ENCODE data around the gene GTF2E1.
"Not testable (repeated sequence)": the region's sequence is repeated elsewhere in the genome, so short reads cannot be mapped to it uniquely, and the experiment has no call there.

Gene GTF2E1

DNA sequence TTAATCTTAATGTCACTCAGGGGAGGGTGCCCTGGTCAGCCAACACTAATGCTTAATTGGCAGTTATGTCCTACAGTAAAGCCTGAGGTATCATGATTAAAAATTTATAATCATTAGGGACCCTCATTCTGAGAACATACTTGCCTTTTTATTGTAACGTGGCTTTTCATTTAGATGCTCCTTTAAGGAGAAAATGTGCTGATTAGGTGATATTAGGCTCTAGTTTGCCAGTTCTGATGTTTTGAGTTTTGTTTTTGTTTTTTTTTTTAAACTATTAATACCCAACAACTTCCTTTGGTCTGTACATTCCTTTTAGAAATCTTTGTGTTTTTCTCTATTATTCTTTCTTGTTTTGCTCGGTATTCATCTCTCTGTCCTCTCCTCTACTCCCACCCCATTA is 10.3 kb downstream of the GTF2E1 start:
- in situ Hi-C loops (cut with HindIII; ENCODE audit: low sequenced_read_pairs), result no loop called here

DNA sequence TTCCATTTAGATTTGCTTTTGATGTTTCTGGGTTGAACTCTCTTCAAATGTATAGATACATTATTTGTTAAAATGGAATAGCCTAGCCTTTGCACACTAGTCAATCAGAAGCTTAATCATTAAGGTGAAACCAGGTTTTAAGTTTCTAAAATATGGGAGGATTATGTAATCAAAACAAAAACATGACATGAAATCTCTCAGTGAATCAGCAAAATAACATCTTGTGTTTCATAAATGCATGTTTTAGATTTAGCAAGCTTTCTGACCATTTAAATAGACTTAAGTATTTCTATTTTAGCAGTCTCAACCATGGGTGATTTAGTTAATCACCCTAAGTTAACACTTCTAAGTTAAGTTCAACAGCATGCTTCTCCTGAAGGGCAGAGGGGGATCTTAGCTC is 11.3 kb downstream of the GTF2E1 start:
- in situ Hi-C loops (cut with HindIII; ENCODE audit: low sequenced_read_pairs), result no loop called here

DNA sequence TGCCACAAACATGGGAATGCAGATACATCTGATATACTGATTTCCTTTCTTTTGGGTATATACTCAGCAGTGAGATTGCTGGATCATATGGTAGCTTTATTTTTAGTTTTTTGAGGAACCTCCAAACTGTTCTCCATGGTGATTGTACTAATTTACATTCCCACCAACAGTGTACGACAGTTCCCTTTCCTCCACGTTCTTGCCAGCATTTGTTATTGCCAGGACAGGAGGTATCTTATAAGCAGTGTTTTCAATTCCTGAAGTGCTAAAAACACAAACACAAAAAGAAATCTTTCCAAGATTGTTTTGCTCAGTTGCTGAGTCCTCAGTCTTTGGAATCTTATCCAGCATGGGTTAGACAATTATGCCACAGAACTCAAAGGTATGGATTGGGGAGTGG is 13.5 kb downstream of the GTF2E1 start:
- in situ Hi-C loops (cut with HindIII; ENCODE audit: low sequenced_read_pairs), result no loop called here

DNA sequence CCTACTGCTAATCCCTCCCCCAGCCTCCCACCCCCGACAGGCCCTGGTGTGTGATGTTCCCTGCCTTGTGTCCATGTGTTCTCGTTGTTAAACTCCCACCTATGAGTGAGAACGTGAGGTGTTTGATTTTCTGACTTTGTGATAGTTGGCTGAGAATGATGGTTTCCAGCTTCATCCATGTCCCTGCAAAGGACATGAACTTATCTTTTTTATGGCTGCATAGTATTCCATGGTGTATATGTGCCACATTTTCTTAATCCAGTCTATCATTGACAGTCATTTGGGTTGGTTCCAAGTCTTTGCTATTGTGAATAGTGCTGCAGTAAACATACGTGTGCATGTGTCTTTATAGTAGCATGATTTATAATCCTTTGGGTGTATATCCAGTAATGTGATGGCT is 16.0 kb downstream of the GTF2E1 start:
- in situ Hi-C loops (cut with HindIII; ENCODE audit: low sequenced_read_pairs), result not testable (repeated sequence)

DNA sequence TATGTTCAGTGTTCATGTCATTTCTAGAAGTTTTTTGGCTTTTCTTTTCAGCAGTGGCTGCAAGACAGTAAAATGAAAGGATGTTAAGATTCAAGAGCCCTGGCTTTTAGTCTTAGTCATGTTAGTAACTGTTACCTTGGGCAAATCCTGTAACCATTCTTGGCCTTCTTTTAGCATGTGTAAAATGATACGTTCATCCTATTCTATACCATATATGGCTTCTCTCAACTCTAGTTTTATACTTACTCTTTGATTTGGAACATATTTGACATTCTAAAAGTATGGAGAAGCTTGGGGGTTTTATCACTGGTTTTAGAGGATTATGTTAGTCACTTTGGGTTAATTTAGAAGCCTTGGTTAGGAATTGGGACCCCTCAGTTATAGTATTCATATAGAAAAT is 20.1 kb downstream of the GTF2E1 start:
- in situ Hi-C loops (cut with HindIII; ENCODE audit: low sequenced_read_pairs), result no loop called here

DNA sequence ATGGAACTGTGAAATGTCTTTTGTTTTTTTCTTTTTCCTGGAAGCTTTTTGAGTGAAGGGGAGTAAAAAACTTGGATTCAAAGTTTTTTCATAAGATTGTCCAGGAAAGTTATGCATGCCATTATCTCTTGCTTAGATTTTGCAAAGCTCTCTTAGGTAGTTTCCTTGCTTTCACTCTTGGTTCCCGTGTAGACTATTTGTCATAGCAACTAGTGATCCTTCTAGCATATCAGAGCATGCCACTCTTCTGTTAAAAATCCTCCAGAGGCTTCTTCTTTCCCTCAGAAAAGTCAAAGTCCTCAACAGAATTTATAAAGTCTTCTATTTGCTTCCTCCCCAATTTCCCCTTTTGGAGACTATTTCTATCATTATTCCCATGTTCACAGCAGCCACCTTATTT is 21.1 kb downstream of the GTF2E1 start:
- in situ Hi-C loops (cut with HindIII; ENCODE audit: low sequenced_read_pairs), result no loop called here

DNA sequence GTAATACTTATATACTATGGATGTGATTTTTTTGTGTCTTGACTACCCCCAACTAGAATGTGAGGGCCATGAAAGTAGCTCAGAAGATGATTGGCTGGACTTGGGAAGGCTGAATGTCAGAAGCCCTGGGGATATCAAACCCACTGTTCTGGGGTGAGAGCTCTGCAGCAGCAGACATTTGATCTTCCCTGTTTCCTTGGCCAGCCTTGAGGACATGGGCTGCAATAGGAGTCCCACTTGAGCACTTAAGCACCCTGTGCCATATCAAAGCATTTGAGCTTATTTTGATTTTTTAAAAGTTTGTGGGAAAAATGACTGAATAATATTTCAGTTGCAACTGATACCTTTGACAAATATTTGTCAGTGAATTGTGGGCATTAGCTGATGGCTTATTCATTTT is 21.7 kb downstream of the GTF2E1 start:
- in situ Hi-C loops (cut with HindIII; ENCODE audit: low sequenced_read_pairs), result no loop called here

DNA sequence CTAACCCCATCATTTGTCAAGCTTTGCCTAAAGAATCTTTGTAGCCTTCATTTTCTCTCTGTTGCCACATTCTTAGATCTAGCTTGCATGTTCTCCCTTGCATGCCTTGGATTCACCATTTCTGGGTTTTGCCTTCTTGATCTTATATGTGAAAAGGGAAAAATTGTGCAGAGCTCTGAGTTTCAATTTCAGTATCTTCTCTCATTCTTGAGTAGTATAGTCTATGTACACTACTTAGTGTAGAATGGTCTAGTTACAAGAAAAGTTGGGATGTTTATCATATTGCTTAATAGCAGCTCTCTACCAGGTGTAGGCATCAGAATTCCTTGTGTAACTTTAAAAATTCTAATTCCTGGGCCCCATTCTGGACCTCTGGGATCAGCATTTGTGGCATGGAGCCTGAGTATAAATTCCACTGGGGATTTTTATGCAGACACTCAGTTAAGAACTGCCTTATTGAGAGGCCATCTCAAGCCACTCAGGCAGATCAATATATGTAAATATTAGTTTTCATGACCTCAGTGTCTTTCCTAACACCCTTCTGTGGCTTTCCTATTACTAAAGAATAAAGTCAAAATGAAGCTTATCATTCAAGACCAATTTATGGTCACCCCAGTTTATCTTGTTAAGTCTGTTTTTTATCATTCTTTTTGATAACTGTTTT is 23.4 kb downstream of the GTF2E1 start:
- in situ Hi-C loops (cut with HindIII; ENCODE audit: low sequenced_read_pairs), result no loop called here

DNA sequence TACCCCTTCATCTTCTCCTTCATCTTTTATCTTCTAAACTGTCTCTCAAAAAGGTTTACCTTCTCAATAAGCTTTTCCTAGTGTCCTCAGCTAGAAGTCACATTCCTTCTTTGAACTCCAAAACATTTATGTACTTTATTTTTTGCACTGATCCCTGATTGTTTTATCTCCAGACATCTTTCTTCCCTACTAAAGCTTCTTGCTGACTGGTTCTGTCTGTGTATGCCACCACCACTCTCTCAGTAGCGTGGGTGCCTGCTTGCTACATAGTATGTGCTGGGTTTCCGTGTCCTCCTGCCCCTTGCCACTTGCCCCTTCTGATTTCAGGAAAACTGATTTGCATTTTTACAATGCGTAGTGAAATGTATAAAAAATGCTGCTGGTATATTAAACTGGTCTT is 24.0 kb downstream of the GTF2E1 start:
- in situ Hi-C loops (cut with HindIII; ENCODE audit: low sequenced_read_pairs), result no loop called here

DNA sequence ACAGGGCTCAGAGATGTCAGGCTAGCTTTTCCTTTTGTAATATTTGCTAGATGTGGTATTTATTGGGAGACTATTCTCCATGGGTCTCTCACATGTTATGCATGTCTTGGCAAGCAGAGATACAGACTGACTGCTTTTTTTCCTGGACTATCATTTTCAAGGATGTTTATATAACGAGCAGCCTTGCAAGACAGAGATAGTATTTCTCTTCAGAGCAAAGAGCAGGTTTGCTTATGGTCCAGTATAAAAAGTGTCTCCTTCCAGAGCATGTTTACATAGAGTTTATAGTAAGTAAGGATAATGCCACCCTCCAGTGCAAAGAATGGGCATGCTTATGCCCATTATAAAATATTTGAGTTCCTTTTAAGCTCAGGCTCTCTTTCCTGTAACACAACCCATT is 24.6 kb downstream of the GTF2E1 start:
- in situ Hi-C loops (cut with HindIII; ENCODE audit: low sequenced_read_pairs), result no loop called here

DNA sequence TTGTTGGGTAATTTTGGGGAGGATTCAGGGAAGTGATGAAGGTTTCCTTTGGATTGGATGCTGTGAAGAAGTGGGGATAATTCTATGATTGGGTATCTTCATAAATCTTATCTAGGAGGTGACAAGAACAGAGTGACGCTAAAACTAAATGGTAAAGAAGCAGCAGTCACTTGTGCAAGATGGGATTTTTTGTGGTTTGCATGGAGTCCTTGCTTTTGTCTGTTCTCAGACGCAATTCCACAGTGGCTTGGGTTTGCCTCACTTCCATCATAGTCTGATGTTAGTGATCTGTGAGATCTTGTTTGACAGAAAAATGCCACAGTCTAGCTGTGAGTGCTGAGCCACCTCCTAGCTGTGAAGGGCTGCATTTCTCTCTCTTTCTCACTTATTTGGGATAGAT is 26.9 kb downstream of the GTF2E1 start:
- in situ Hi-C loops (cut with HindIII; ENCODE audit: low sequenced_read_pairs), result no loop called here

DNA sequence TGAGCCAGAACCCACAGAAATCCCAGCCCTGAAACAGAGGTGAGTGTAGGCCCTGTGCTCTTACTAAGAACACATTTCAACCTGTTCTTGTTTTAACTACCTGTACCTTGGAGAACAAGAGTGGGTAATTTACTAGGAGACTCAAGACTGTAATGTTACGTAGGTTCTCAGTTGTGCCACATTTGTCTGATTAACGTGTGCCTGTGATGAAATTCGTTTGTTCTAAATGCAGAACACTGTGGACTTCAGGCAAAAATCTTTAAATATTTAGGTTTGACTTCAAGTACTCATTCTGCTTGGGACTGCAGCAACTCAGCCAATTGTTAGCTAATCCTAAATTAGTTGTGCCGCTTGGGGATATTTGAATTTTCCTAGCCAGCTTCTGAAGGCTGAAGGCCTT is 28.3 kb downstream of the GTF2E1 start:
- in situ Hi-C loops (cut with HindIII; ENCODE audit: low sequenced_read_pairs), result no loop called here

DNA sequence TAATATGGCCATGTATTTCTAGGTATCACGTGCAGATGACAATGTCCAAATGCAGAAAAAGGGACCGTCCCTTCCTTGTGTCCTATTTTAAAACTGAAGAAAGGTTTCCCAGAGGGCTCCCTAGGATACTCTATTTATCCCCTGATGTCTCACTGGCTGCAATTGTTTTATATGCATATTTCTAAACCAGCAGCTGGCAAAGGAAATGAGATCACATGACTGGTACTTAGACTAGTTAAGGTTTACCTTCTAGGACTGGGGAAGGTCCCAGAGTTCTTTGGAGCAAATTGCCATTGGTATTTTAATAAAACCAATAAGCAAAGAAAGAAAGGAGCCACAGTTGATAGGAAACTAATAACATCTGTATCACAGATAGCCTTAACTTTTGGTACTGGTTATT is 29.5 kb downstream of the GTF2E1 start:
- in situ Hi-C loops (cut with HindIII; ENCODE audit: low sequenced_read_pairs), result no loop called here

DNA sequence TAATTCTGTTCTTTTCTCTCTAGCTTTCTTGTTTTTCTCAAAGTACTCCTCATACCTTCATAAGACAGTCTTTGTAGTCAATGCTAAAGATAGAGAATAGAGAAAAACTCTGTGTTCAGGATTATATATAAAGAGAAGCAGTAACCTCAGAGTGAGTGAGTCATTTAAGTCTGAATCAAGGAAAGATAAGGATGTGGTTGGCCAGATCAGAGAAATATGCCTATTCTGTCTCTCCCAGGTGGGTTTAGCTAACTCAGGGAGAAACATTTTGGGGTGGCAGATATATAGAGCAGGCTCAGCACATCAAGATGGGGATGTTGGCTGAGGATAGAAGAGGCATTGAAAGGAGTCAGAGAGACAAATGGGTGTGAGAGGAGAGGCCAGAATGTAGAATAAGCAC is 31.4 kb downstream of the GTF2E1 start:
- in situ Hi-C loops (cut with HindIII; ENCODE audit: low sequenced_read_pairs), result no loop called here

DNA sequence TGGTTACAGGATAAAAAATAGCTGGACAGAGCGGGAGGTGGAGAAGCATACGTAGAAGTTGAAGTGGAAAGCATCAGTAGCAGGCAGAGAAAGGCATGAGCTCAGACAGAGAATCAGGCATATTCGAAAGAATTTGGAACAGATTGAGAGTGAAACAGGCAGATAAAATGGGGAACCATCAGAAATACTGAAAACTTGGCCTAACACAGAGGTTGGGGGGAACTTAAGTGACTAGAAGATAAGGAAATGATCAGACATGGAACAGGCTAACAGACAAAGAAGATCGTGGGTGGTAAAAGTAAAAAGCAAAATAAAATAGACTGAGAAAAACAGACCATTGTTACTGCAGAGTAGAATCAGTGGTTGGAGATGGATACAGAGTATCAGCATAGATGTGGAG is 32.9 kb downstream of the GTF2E1 start:
- in situ Hi-C loops (cut with HindIII; ENCODE audit: low sequenced_read_pairs), result no loop called here

DNA sequence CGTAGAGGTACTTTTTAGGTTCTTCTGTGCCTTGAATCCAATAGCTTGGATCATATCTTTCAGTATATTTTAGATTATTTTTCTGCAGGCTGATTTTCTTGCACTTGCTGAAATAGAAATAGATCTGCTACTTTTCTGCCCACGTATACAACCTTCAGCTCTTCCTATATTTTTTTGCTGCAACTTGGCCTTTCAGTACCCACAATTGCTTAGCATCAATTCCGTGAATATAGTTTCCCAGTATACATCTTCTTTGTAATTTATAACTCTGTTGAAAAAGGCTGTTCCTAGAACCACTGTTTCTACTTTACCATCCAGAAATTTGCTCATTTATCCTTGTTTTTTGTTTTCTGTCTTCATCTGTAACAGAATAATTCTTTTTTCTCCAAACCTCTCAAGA is 36.2 kb downstream of the GTF2E1 start:
- in situ Hi-C loops (cut with HindIII; ENCODE audit: low sequenced_read_pairs), result no loop called here

DNA sequence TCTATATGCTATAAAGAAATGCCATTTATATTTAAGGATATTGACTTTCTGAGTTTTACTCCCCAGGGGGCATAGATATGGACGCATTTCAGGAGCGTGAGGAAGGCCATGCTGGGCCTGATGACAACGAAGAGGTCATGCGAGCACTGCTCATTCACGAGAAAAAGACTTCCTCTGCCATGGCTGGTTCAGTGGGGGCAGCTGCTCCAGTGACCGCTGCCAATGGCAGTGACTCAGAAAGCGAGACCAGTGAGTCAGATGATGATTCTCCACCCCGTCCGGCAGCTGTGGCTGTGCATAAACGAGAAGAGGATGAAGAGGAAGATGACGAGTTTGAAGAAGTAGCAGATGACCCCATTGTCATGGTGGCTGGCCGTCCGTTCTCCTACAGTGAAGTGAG is 38.4 kb downstream of the GTF2E1 start:
- in situ Hi-C loops (cut with HindIII; ENCODE audit: low sequenced_read_pairs), result no loop called here

DNA sequence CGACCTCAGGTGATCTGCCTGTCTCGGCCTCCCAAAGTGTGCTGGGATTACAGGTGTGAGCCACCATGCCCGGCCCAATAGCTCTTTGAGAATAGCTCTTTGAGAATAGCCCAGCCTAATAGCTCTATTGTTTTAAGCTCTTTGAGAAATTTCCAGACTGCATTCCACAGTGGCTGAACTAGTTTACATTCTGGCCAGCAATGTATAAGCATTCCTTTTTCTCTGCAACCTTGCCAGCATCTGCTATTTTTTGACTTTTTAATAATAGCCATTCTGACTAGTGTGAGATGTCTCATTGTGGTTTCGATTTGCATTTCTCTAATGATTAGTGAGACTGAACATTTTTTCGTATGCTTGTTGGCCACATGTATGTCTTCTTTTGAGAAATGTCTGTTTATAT is 43.3 kb downstream of the GTF2E1 start:
- in situ Hi-C loops (cut with HindIII; ENCODE audit: low sequenced_read_pairs), result not testable (repeated sequence)

DNA sequence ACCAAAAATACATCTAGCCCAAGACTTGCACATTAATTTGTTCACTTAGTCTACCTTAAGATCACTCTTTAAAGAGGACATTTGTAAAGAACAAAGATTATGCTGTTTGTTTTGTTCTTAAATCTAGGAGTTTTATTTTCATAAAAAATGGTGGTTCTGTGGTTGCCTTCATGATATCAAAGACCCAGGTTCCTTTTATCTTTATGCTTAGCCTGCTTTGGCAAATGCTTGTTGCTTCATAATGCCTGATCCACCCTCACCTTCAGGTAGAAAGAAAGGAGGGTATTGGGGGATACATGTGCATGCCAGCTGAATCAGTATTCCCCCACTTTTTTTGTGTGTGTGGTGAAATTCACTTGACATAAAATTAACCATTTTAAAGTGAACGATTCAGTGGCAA is 48.5 kb downstream of the GTF2E1 start:
- in situ Hi-C loops (cut with HindIII; ENCODE audit: low sequenced_read_pairs), result no loop called here

DNA sequence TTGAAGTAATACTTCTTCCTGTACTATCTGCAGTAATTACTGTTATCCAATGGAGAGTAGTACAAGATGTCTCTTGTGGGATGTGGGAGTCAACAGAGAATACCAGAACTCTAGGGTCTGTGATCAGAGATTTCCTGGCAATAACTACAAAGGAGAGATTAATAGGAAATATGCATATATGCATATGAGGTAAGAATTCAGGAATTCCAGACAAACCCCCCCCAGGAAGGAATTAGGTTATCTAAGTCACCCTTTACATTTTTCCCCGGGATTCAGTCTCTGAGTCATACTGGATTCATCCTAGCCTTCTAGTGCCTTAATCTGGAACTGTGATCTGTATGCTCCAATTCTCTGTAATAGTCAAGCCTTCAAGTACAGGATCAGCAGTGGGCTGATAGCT is 49.4 kb downstream of the GTF2E1 start:
- in situ Hi-C loops (cut with HindIII; ENCODE audit: low sequenced_read_pairs), result no loop called here

DNA sequence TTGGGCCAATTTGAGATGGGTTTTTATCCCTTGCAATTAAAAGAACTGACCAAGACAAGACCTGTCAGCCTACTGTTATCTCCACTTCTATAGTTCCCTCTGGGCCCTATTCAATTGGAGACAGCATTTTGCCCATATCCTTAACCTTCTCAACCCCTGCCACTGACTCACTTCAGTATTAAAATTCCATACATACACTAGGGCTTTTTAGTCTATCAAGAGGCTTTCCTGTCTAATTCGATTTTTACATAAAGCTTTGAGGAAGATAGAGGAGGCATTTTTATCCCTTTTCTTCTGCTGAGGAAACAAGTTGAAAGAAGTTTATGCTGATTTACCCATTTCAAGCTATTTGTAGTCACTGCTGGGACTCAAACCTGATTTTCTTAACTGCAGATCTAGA is 51.1 kb downstream of the GTF2E1 start:
- in situ Hi-C loops (cut with HindIII; ENCODE audit: low sequenced_read_pairs), result no loop called here

DNA sequence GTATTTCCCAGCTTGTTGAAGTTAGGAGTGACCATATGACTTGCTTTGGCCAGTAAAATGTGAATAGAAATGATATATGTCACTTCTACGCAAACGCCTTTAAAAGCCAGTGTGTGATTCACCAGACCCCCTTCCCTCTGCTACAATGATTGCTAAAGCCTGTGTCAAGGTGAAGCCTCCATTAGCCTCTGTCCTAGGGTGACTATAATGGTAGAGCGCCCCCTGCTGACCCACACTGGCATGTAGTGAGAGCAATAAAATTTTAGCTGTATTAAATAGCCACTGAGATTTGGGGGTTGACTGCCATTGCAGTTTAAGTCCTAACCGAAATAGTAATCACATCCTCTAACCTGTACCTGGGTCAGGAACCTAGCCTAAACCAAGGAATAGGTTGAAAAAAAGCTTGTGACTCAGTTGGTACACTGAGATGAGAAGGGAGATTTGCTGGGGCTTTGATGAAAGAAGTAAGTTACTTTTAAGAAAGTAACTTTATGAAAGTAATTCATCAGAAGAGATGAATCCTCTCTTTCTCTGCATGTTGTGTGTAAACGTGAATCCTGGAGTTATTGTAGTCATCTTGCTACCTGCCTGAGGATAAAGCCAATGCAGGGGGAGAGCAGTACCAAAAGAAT is 52.6 kb downstream of the GTF2E1 start:
- in situ Hi-C loops (cut with HindIII; ENCODE audit: low sequenced_read_pairs), result no loop called here

DNA sequence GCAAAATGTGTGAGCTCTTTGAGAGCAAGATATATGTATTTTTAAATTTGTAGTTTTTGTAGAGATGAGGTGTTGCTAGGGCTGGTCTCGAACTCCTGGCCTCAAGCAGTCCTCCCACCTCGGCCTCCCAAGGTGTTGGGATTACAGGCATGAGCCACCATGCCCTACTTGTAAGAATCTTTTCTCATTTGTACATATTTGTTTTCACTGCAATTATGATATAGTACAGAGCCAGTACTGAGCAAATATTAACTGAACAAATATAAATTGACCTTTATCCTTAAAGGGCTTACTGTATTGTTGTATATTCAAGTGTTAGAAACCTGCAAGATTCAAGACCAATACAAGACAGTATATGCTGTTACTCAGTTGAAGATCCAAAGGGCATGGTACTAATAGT is 53.4 kb downstream of the GTF2E1 start:
- in situ Hi-C loops (cut with HindIII; ENCODE audit: low sequenced_read_pairs), result no loop called here
